Germinal center (tissue), 1 donor: ENCODE data around the gene GJC2.

Experiments used
- DNase-seq: peaks from one replicate; pipeline ENCODE4 v3.0.0; 2012; ENCODE audit warnings: mixed read lengths, low spot score

The GJC2 gene

DNA sequence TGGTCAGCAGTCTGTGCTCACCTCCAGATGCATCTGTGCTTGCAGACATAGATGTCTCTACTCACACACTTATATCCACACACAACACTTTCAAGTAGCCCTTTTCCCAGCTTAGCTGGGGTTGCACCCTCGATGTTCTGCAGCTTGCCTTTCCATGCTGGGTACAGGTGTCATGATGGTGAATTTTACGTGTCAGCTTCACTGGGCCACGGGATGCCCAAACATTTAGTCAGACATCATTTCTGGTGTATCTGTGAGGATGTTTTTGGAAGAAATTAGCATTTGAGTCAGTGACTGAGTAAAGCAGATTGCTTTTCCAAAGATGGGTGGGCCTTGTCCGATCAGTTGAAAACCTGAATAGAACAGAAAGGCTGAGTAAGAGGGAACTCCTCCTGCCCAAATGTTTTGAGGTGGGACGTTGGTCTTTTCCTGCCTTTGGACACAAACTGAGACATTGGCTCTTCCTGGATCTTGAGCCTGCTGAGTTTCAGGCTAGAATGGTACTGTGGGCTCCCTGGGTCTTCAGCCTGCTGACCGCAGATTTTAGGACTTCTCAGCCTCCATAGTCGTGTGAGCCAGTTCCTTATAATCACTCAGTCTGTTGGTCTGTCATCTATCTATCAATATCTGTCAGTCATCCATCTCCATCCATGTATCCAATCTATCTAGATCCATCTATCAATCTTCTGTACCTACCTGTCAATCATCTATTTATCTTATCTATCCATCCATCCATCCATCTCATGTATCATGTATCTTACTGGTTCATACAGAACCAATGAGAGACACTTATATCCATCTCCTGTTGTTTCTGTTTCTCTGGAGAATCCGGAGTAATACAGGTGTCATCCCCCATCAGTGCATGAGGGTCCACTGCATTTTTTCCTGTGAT is 45.4 kb downstream of the GJC2 start:
- no peak for DNase-seq

DNA sequence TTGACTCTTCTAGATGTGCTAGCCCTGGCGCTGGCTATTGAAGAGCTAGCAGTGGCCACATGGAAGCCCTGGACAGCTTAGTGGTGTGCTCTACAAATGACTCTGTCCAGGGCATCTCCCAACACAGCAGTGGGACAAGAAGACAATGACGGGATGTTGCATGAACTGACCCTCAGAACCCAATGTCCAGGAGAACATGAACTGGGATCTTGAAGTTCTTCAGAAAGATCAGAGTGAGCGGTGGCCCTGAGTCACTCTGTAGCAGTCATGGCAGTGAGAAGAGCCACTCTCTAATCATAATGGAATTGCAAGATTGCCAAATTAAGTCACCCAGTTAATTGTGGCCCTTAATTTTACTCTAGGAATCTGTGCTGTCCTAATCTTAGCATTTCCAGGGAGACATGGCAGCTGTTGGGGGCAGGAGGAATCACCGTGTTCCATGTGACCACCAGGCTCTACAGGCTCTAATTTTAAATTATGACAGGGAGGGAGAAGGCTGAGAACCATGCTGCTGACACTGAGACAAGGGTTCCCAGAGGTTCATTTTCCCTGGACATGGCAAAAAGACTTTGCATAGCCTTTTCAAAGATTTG is 47.9 kb downstream of the GJC2 start:
- DNase-seq = no peak

DNA sequence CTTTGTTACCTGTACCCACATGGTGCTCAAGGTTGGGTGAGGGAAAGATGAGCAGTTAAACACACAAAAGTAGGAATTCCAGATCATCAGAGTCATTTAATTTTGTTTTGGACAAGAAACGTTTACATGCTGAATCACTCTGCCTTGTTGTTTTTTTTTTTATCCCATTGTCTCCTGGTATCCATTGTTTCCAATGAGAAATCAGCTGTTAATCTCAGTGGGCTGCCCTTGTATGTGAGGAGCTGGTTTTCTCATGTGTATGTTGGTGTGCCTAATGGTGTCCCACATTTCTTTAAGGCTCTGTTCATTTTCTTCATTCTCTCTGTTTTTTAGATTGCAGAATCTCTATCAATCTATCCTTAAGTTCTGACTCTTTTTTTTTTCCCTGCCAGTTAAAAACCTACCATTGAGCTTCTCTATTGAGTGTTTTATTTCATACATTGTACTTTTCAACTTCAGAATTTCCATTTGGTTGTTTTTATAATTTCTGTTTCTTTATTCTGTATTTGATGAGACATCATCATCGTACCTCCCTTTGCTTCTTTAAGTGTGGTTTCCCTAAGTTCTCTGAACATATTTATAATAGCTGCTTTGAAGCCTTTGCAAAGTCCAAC is 49.4 kb downstream of the GJC2 start:
- DNase-seq = no peak

DNA sequence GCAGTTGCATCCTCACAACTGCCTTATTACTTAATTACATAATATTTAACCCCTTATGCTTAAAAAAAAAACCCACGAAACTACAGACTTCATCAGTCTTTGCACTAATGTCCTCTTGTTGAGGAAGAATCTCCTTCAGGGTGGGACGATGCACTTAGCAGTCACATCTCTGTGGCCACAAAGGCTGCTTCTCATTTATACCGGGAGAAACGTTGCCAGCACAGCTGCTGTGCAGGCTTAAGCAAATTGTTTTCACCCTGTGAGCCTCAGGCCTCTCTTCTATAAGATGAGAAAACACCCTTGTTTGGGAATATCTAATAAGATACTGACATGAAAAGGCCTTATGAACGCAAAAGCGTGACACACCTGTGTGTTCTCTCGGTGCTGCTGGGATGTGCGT is 55.2 kb downstream of the GJC2 start:
- DNase-seq = no peak

DNA sequence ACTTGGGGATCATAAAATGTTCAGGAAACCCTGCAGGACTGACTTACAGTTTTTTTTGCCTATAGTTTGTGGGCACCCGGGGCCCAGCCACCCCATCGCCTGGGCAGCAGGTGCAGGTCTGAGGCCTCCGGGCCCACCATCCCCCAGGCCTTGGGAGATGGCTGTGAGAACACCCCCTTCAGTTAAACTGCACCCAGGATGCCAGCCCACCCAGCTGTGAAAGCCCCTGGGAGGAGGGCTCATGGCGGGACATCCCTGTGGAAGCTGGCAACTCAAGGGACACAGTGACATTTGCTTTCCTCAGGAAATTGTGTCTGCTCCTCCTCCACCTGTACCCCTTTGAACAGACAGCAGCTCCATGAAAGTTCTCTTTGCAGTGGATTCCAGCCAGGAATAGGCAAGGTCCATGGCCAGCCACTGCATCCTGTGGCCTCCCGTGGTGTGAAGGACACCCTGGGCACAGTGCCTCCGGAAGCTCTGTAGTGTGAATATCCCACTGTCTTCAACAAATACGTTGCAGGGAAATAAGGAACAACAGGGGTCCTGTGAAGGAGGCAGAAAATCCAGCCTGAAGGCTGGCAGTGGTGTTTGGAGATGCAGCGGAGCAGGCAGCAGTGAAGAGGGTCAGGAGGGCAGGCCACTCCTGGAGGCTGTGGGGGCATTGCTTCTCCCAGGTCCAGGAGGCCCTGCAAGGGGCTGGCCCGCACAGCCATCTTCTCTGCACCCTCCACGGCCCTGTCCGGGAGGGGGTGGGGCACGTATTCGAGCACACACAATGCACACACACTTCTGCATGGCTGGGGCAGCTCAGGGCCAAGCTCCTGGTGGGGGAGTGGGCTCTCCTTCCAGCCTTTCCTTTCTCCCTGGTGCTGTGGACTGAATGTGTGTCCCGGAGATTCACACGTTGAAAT is 56.1 kb downstream of the GJC2 start:
- no peak for DNase-seq

DNA sequence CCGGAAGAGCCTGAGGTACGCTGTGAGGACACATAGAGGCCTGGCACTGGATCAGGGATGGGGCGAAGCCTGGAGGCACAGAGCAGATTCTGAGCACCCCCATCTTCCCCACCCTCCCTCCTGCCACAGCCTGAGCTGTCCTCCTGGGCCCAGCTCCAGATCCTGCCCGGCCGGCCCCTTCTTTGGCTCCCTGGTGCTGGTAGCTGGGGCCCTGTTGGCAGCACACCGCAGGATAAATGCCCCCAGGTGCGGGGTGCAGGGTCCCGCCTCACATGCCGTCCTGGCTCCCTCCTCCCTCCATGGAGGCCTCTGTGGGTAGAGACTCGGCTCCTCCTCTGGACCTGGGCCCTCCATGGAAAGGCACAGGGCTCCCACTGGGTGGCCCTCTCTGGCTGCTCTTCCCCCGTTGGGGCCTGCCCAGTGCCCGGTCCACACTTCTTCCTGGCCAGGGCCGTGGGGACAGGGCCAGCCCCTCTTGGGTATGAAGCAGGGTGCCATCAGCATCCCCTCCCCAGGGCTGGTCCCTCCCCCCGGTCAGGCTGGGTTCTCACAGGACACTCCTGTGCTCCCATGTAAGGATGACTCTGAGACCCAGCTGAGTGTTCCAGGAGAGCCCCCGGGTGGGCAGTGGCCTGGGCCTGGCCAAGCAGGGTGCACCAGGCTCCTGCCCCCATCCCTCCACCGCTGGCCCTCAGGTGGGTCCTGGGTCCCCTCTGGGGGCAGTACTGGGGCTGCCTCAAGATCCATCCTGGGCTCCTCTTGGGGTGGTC is 57.0 kb downstream of the GJC2 start:
- no peak for DNase-seq

DNA sequence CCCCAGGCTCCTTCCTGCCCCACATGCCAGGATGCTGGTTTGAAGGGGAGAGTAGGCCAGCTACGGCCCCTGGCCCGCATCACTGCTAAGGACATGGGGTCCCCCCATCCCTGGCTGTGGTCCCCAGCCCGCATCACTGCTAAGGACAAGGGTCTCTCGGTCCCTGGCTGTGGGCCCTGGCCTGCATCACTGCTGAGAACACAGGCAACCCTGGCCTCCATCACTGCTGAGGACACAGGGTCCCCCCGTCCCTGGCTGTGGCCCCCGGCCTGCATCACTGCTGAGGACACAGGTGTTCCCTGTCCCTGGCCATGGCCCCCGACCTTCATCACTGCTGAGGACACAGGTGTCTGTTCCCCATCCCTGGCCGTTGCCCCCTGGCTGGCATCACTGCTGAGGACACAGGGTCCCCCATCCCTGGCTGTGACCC is 57.7 kb downstream of the GJC2 start:
- no peak for DNase-seq

DNA sequence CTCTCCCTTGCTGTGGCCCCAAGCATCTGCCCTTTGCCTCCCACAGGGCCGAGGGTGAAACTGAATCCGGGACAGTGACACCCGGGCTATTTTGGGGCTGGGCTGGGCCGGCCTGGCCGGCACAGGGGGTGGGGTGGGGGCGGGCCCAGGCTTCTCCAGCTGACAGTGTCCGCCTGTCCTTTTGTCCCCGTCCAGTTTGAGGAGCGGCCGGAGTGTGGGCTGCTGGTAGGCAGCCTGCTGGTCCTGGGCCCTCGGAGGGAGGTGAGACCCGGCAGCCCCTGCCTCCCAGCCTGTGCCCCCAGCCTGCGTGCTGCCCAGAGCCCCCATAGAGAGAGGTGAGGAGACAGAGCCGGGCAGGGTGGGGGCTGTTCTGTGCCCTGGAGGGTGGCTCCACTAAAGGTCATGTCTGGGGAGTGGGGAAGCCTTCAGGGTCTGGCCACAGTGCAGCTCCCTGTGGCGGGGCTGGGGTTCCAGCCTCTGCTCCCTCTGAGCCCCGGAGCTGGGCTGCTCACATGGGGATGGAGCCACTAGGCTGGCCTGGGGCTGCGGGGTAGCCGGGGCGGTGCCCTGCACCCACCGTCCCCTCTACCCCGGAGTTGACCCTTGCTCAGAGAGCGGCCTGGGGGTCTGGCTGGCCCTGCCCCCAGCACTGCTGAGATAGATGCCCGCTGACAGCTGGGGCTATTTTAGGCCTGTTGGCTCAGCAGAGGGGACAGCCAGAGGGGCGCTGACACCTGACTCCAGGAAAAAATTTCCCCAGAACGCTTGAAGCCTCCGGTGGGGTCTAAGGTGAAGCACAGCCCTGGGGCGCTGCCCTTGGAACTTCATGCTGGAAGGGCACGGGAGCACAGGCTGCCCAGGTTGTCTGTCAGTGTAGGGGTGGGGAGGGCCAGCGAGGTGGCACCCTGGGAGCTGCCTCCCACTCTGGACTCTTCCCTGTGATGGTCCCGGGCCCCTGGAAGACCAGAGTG is 58.4 kb downstream of the GJC2 start, which contains the start of gene OBSCN:
OBSCN (plus strand) TSS at position 194 of the 971 bp plus-strand sequence. CDS start 3,740 bp downstream, outside the sequence.
- no peak for DNase-seq

DNA sequence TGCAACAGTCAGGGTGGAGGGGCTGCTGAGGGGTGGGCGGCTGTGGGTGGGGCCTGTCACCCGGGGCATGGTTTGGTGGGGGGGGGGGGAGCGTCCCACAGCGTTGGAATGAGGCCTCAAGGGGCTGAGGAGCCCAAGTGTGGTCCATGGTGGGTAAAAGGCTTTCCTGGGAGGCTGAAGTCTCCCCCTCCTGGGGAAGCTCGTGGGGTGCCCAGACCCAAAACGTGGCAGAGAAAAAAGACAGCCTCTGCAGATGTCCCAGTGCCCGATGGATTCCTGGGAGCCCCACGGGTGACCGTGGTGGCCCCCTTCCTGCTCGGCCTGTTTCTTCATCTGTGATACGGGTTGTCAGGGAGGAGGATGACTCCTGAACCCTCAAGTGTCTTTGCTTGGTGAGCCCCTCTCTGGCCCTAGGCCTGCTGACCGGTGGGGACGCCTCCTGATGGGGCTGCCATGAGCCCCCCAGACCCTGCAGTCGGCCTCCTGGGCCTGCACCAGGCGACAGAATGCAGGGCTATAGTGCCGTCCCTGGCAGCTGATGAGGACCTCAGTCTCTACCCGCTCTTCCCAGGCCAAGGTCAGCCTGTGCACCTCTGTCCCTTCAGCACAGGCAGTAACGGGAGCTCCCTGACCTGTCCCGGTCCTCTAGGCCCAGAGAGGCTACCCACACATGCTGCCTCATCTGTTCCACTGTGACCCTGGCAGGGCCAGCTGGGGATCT is 59.3 kb downstream of the GJC2 start:
- DNase-seq = no peak
